DOHH2 (cell line): Measurements from ENCODE around the gene MXRA7.

Source experiments
- CTCF ChIP-seq: fragments of 200-600 bp; sonication (generic); IDR thresholded peaks from one replicate; pipeline ENCODE4 v1.5.1; 2014; ENCODE audit warnings: antibody characterized with exemption, mild to moderate bottlenecking, low read depth, low read length; ENCODE audit not compliant: poor library complexity, severe bottlenecking
- EZH2phosphoT487 ChIP-seq: fragments of 200-600 bp; sonication (generic); IDR thresholded peaks from 2 replicates; pipeline ENCODE4 v1.6.1; 2017; ENCODE audit warnings: borderline replicate concordance, mild to moderate bottlenecking, antibody characterized with exemption, low read length, moderate library complexity, mixed read lengths

GRCh38 chr17:76682296-76682695, 28.5 kb downstream of the MXRA7 start:
- TF ChIP-seq CTCF: no peak
- TF ChIP-seq EZH2phosphoT487: no peak
